ENCODE measurements around the gene PDE3A. TPM values are rescaled to one million over a fixed set of nuclear protein-coding genes. Genes with fewer than 3 reads are reported as not detected.

Gene PDE3A
- total RNA-seq, 2 donors from 2014 or later, result 78.3 to 110 TPM

DNA sequence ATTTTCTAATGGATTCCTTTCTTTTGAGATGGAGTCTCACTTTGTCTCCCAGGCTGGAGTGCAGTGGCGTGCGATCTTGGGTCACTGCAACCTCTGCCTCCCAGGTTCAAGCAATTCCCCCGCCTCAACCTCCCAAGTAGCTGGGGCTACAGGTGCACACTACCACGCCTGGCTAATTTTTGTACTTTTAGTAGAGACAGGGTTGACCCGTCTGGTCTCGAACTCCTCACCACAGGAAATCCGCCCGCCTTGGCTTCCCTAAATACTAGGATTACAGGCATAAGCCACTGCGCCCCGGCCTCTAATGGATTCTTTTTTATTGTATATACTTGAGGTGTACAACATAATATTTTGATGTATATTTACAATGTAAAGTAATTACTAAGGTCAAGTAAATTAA, 186.7 kb downstream of the PDE3A start:
- H3K9me3 ChIP-seq, result no peaks in the 10 kb centered on the region
- no peaks in the 10 kb centered on the region for H3K27me3 ChIP-seq (replicated peaks; ENCODE audit: insufficient read depth)
- no peak for ATAC-seq (ENCODE audit: insufficient number of reproducible peaks, low FRiP score, low read depth)
- no peak overlapping the region for H3K27ac ChIP-seq
- H3K4me3 ChIP-seq, result no peak overlapping the region
- DNase-seq (ENCODE audit: low spot score), result no peak
- TF ChIP-seq, protein P1, sequence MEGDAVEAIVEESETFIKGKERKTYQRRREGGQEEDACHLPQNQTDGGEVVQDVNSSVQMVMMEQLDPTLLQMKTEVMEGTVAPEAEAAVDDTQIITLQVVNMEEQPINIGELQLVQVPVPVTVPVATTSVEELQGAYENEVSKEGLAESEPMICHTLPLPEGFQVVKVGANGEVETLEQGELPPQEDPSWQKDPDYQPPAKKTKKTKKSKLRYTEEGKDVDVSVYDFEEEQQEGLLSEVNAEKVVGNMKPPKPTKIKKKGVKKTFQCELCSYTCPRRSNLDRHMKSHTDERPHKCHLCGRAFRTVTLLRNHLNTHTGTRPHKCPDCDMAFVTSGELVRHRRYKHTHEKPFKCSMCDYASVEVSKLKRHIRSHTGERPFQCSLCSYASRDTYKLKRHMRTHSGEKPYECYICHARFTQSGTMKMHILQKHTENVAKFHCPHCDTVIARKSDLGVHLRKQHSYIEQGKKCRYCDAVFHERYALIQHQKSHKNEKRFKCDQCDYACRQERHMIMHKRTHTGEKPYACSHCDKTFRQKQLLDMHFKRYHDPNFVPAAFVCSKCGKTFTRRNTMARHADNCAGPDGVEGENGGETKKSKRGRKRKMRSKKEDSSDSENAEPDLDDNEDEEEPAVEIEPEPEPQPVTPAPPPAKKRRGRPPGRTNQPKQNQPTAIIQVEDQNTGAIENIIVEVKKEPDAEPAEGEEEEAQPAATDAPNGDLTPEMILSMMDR (IDR thresholded peaks at IDR 0.05), result no peak
- no peaks in the 10 kb centered on the region for H3K36me3 ChIP-seq
- H3K4me1 ChIP-seq (ENCODE audit: control insufficient read depth in 1 of 2, low read depth in 2 of 2), result peaks cover 13 to 26% of the 10 kb centered on the region in 2 donors

DNA sequence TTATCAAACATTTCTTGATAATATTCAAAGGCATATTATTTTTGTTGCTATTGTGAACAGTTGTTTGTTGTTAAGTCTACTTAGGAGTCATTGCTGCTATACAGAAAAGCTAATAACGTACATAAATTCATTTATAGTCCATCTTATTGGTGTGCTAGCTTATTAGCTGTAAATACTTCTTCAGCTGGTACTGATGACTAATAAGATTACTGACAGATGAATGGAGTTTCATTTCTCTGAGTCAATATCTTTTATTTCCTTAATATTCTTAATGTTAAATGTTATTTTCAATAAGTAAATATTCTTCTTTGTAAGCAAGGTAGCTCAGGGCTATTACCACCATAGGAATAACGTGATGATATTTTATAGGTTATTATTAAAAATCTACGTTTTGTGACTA, 187.4 kb downstream of the PDE3A start:
- TF ChIP-seq, protein P1 (IDR thresholded peaks at IDR 0.05), result no peak
- H3K36me3 ChIP-seq, result no peaks in the 10 kb centered on the region
- no peak for ATAC-seq (ENCODE audit: insufficient number of reproducible peaks, low FRiP score, low read depth)
- H3K9me3 ChIP-seq, result no peaks in the 10 kb centered on the region
- H3K4me3 ChIP-seq, result no peak overlapping the region
- peaks cover 9 to 30% of the 10 kb centered on the region in 2 donors for H3K4me1 ChIP-seq (ENCODE audit: control insufficient read depth in 1 of 2, low read depth in 2 of 2)
- DNase-seq (ENCODE audit: low spot score), result no peak
- H3K27me3 ChIP-seq (replicated peaks; ENCODE audit: insufficient read depth), result no peaks in the 10 kb centered on the region
- H3K27ac ChIP-seq, result no peak overlapping the region

DNA sequence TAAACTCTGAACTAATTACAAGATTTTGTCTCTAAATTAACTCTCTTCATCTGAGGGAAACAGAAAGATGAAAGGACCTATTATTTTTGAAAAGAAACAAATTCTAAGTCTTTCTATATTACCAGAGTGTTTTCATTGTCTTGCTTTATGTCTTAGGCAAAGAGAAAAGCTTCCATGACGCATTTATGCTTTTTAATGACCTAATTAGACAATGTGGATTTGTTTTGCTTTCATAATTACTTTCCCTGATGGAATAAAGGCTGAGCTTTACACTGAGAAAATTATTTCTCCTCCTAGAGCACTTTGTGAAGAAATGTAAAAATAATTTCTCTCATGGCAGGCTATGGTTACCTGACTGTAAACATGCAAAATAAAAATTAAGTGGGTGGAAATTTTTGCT, 188.8 kb downstream of the PDE3A start:
- DNase-seq (ENCODE audit: low spot score), result no peak
- ATAC-seq (ENCODE audit: insufficient number of reproducible peaks, low FRiP score, low read depth), result no peak
- Histone ChIP-seq H3K27ac (peak overlapping the region in 1 of 2 donors; percentile 11), H3K9me3 (no peaks in the 10 kb centered on the region), H3K4me3 (no peak overlapping the region), H3K36me3 (no peaks in the 10 kb centered on the region), H3K27me3 (replicated peaks; ENCODE audit: insufficient read depth) (no peaks in the 10 kb centered on the region), H3K4me1 (ENCODE audit: control insufficient read depth in 1 of 2, low read depth in 2 of 2) (peaks cover 9 to 39% of the 10 kb centered on the region in 2 donors)
- TF ChIP-seq, protein P1 (IDR thresholded peaks at IDR 0.05), result no peak

DNA sequence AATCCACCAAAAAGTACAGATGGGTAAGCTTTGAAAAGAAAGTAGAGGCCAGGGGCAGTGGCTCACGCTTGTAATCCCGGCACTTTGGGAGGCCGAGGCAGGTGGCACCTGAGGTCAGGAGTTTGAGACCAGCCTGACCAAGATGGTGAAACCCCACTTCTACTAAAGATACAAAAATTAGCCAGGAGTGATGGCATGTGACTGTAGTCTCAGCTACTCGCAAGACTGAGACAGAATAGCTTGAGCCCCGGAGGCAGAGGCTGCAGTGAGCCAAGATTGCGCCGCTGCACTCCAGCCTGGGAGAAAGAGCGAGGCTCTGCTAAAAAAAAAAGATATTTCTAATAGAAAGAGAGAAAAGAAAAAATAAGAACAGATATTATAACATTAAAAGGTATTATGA, 192.6 kb downstream of the PDE3A start:
- Histone ChIP-seq H3K4me3 (peak overlapping the region; percentile 66), H3K9me3 (no peaks in the 10 kb centered on the region), H3K36me3 (no peaks in the 10 kb centered on the region), H3K4me1 (ENCODE audit: control insufficient read depth in 1 of 2, low read depth in 2 of 2) (peaks cover 19 to 74% of the 10 kb centered on the region in 2 donors), H3K27me3 (replicated peaks; ENCODE audit: insufficient read depth) (no peaks in the 10 kb centered on the region), H3K27ac (peak overlapping the region; percentile 50 to 63)
- TF ChIP-seq, protein P1 (IDR thresholded peaks at IDR 0.05), result no peak
- DNase-seq (ENCODE audit: low spot score) (no peak), ATAC-seq (ENCODE audit: insufficient number of reproducible peaks, low FRiP score, low read depth) (no peak)

DNA sequence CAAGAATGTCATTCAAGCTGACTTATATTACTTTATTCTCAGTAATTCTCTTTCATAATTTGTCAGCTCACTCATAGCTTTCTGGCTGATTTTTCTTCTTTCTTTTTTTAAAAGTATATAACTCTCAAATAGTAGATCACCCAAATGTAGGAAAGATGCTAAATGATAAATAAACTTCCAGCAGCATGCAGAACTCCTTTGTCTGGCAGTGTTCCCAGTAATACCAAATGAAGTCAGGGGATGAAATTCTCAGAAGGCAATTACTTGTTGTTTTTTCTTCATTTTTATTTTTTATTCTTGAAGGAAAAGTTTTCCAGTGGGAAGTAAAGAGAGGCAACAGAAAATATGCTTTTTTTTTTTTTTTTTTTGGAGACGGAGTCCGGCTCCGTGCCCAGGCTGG, 193.5 kb downstream of the PDE3A start:
- Histone ChIP-seq H3K27ac (peak overlapping the region; percentile 50 to 63), H3K4me3 (peak overlapping the region; percentile 66), H3K27me3 (replicated peaks; ENCODE audit: insufficient read depth) (no peaks in the 10 kb centered on the region), H3K36me3 (no peaks in the 10 kb centered on the region), H3K4me1 (ENCODE audit: control insufficient read depth in 1 of 2, low read depth in 2 of 2) (peaks cover 11 to 81% of the 10 kb centered on the region in 2 donors), H3K9me3 (no peaks in the 10 kb centered on the region)
- DNase-seq (ENCODE audit: low spot score), result no peak
- TF ChIP-seq, protein P1 (IDR thresholded peaks at IDR 0.05), result no peak
- ATAC-seq (ENCODE audit: insufficient number of reproducible peaks, low FRiP score, low read depth), result no peak

Measured in thoracic aorta (tissue), 2 donors.